ENCODE results near the gene USP24.

The USP24 gene

GRCh38 chr1:55159571-55159970 lies 55.6 kb downstream of the USP24 start:
- TF ChIP-seq ZNF274 (IDR thresholded peaks at IDR 0.05; ENCODE audit: low read depth, low read length) (no peak), YY1 (IDR thresholded peaks at IDR 0.05; ENCODE audit: insufficient read depth, insufficient read length) (no peak), SUZ12 (IDR thresholded peaks at IDR 0.05; ENCODE audit: extremely low read depth, insufficient read depth, insufficient read length) (no peak)
- no peak overlapping the region for H3K9ac ChIP-seq (ENCODE audit: insufficient read length, low read depth)
- H3K4me3 ChIP-seq (ENCODE audit: insufficient read length, low read depth), result no peak overlapping the region
- no peaks in the 10 kb centered on the region for H3K4me1 ChIP-seq (ENCODE audit: insufficient read depth, insufficient read length)
- no peaks in the 10 kb centered on the region for H3K9me3 ChIP-seq (ENCODE audit: insufficient read depth, low read length)
- DNase-seq (ENCODE audit: low read depth, low spot score), result no peak
- H3K27me3 ChIP-seq (ENCODE audit: insufficient read depth, insufficient read length), result no peaks in the 10 kb centered on the region
- peaks cover 76% of the 10 kb centered on the region for H3K36me3 ChIP-seq (ENCODE audit: insufficient read depth, insufficient read length, low read length)

- TF ChIP-seq ZNF274 (IDR thresholded peaks at IDR 0.05; ENCODE audit: low read depth, low read length), result no peak
- no peak for TF ChIP-seq SUZ12 (IDR thresholded peaks at IDR 0.05; ENCODE audit: extremely low read depth, insufficient read depth, insufficient read length)
- no peak for TF ChIP-seq YY1 (IDR thresholded peaks at IDR 0.05; ENCODE audit: insufficient read depth, insufficient read length)
- Histone ChIP-seq H3K4me3 (ENCODE audit: insufficient read length, low read depth) (no peak overlapping the region), H3K36me3 (ENCODE audit: insufficient read depth, insufficient read length, low read length) (peaks cover 82% of the 10 kb centered on the region), H3K27me3 (ENCODE audit: insufficient read depth, insufficient read length) (no peaks in the 10 kb centered on the region), H3K9ac (ENCODE audit: insufficient read length, low read depth) (no peak overlapping the region), H3K9me3 (ENCODE audit: insufficient read depth, low read length) (no peaks in the 10 kb centered on the region), H3K4me1 (ENCODE audit: insufficient read depth, insufficient read length) (no peaks in the 10 kb centered on the region)
- DNase-seq (ENCODE audit: low read depth, low spot score), result no peak
Measured at GRCh38 chr1:55156608-55157007, 58.6 kb downstream of the USP24 start.

GRCh38 chr1:55156093-55156492 lies 59.1 kb downstream of the USP24 start:
- DNase-seq (ENCODE audit: low read depth, low spot score), result no peak
- Histone ChIP-seq H3K4me1 (ENCODE audit: insufficient read depth, insufficient read length) (no peaks in the 10 kb centered on the region), H3K9ac (ENCODE audit: insufficient read length, low read depth) (no peak overlapping the region), H3K27me3 (ENCODE audit: insufficient read depth, insufficient read length) (no peaks in the 10 kb centered on the region), H3K36me3 (ENCODE audit: insufficient read depth, insufficient read length, low read length) (peaks cover 85% of the 10 kb centered on the region), H3K9me3 (ENCODE audit: insufficient read depth, low read length) (no peaks in the 10 kb centered on the region), H3K4me3 (ENCODE audit: insufficient read length, low read depth) (no peak overlapping the region)
- TF ChIP-seq SUZ12 (IDR thresholded peaks at IDR 0.05; ENCODE audit: extremely low read depth, insufficient read depth, insufficient read length) (no peak), ZNF274 (IDR thresholded peaks at IDR 0.05; ENCODE audit: low read depth, low read length) (no peak), YY1 (IDR thresholded peaks at IDR 0.05; ENCODE audit: insufficient read depth, insufficient read length) (no peak)

- Histone ChIP-seq H3K4me3 (ENCODE audit: insufficient read length, low read depth) (no peak overlapping the region), H3K9ac (ENCODE audit: insufficient read length, low read depth) (no peak overlapping the region), H3K4me1 (ENCODE audit: insufficient read depth, insufficient read length) (no peaks in the 10 kb centered on the region), H3K9me3 (ENCODE audit: insufficient read depth, low read length) (no peaks in the 10 kb centered on the region), H3K27me3 (ENCODE audit: insufficient read depth, insufficient read length) (no peaks in the 10 kb centered on the region), H3K36me3 (ENCODE audit: insufficient read depth, insufficient read length, low read length) (peaks cover 83% of the 10 kb centered on the region)
- no peak for TF ChIP-seq ZNF274 (IDR thresholded peaks at IDR 0.05; ENCODE audit: low read depth, low read length)
- TF ChIP-seq YY1 (IDR thresholded peaks at IDR 0.05; ENCODE audit: insufficient read depth, insufficient read length), result no peak
- peak; percentile 13 for DNase-seq (ENCODE audit: low read depth, low spot score)
Measured at GRCh38 chr1:55155522-55155921, 59.6 kb downstream of the USP24 start.

GRCh38 chr1:55154616-55155015 lies 60.5 kb downstream of the USP24 start:
- Histone ChIP-seq H3K4me1 (ENCODE audit: insufficient read depth, insufficient read length) (no peaks in the 10 kb centered on the region), H3K27me3 (ENCODE audit: insufficient read depth, insufficient read length) (no peaks in the 10 kb centered on the region), H3K36me3 (ENCODE audit: insufficient read depth, insufficient read length, low read length) (peaks cover 83% of the 10 kb centered on the region), H3K9me3 (ENCODE audit: insufficient read depth, low read length) (no peaks in the 10 kb centered on the region), H3K9ac (ENCODE audit: insufficient read length, low read depth) (no peak overlapping the region), H3K4me3 (ENCODE audit: insufficient read length, low read depth) (no peak overlapping the region)
- DNase-seq (ENCODE audit: low read depth, low spot score), result no peak
- TF ChIP-seq SUZ12 (IDR thresholded peaks at IDR 0.05; ENCODE audit: extremely low read depth, insufficient read depth, insufficient read length) (no peak), ZNF274 (IDR thresholded peaks at IDR 0.05; ENCODE audit: low read depth, low read length) (no peak)

- H3K9me3 ChIP-seq (ENCODE audit: insufficient read depth, low read length), result no peaks in the 10 kb centered on the region
- H3K9ac ChIP-seq (ENCODE audit: insufficient read length, low read depth), result no peak overlapping the region
- no peak for TF ChIP-seq SUZ12 (IDR thresholded peaks at IDR 0.05; ENCODE audit: extremely low read depth, insufficient read depth, insufficient read length)
- TF ChIP-seq ZNF274 (IDR thresholded peaks at IDR 0.05; ENCODE audit: low read depth, low read length), result no peak
- no peak for TF ChIP-seq YY1 (IDR thresholded peaks at IDR 0.05; ENCODE audit: insufficient read depth, insufficient read length)
- no peaks in the 10 kb centered on the region for H3K27me3 ChIP-seq (ENCODE audit: insufficient read depth, insufficient read length)
- H3K36me3 ChIP-seq (ENCODE audit: insufficient read depth, insufficient read length, low read length), result peaks cover 79% of the 10 kb centered on the region
- no peaks in the 10 kb centered on the region for H3K4me1 ChIP-seq (ENCODE audit: insufficient read depth, insufficient read length)
- DNase-seq (ENCODE audit: low read depth, low spot score), result no peak
- no peak overlapping the region for H3K4me3 ChIP-seq (ENCODE audit: insufficient read length, low read depth)
Measured at GRCh38 chr1:55153031-55153430, 62.1 kb downstream of the USP24 start.

- no peak for DNase-seq (ENCODE audit: low read depth, low spot score)
- Histone ChIP-seq H3K36me3 (ENCODE audit: insufficient read depth, insufficient read length, low read length) (peaks cover 85% of the 10 kb centered on the region), H3K27me3 (ENCODE audit: insufficient read depth, insufficient read length) (no peaks in the 10 kb centered on the region)
Measured at GRCh38 chr1:55150880-55151588, 64.1 kb downstream of the USP24 start.

More at GRCh38 chr1:55150880-55151588, 64.1 kb downstream of the USP24 start:
- no peaks in the 10 kb centered on the region for H3K4me1 ChIP-seq (ENCODE audit: insufficient read depth, insufficient read length)
- H3K9ac ChIP-seq (ENCODE audit: insufficient read length, low read depth), result no peak overlapping the region
- H3K9me3 ChIP-seq (ENCODE audit: insufficient read depth, low read length), result no peaks in the 10 kb centered on the region
- no peak overlapping the region for H3K4me3 ChIP-seq (ENCODE audit: insufficient read length, low read depth)
- TF ChIP-seq YY1 (IDR thresholded peaks at IDR 0.05; ENCODE audit: insufficient read depth, insufficient read length), result no peak
- no peak for TF ChIP-seq SUZ12 (IDR thresholded peaks at IDR 0.05; ENCODE audit: extremely low read depth, insufficient read depth, insufficient read length)
- TF ChIP-seq ZNF274 (IDR thresholded peaks at IDR 0.05; ENCODE audit: low read depth, low read length), result no peak
